Measurements from ENCODE around the gene SPCS1.

Gene SPCS1

GRCh38 chr3:52733256-52733891, 27.5 kb downstream of the SPCS1 start:
- DNase-seq = no peak

GRCh38 chr3:52739730-52740129, 33.8 kb downstream of the SPCS1 start:
- DNase-seq = no peak

- no peak for DNase-seq
Observed at GRCh38 chr3:52742418-52743041, 36.6 kb downstream of the SPCS1 start.

GRCh38 chr3:52743152-52743551, 37.2 kb downstream of the SPCS1 start:
- no peak for DNase-seq

GRCh38 chr3:52743721-52744120, 37.8 kb downstream of the SPCS1 start:
- DNase-seq = no peak

GRCh38 chr3:52752045-52752660, 46.2 kb downstream of the SPCS1 start:
- no peak for DNase-seq

- no peak for DNase-seq
Observed at GRCh38 chr3:52754373-52754772, 48.5 kb downstream of the SPCS1 start.

GRCh38 chr3:52756141-52756540, 50.2 kb downstream of the SPCS1 start:
- no peak for DNase-seq

Measured in activated effector memory CD4-positive, alpha-beta T cell treated with Interleukin-2 at 50 U/mL for 16 hours (primary cell).